IMR-90 (cell line): ENCODE results near the gene TRDMT1. TPM values are rescaled to one million over a fixed set of nuclear protein-coding genes. Genes with fewer than 3 reads are reported as not detected.

Experiments
- ATAC-seq: fragments of 200-7000 bp; cut with Tn5 transposase; 2 replicates; pipeline ENCODE4 v1.9.1; 2020; ENCODE audit warnings: low read depth, mild to moderate bottlenecking, moderate library complexity
- BruUV-seq: library from RNA; stranded (reverse); fragments of 400-500 nt; replicated peaks from 2 replicates; lab custom pipeline; 2021; lab: Mats Ljungman, UMichigan
- CTCF ChIA-PET: fragments of 300-600 bp; formaldehyde crosslinking; extraction: SDS; loops from one replicate; lab custom pipeline; 2021; ENCODE audit warnings: antibody characterized with exemption; lab: Yijun Ruan, JAX
- POLR2A ChIA-PET: fragments of 300-600 bp; sonication (Branson Sonifier 250); formaldehyde crosslinking; loops from one replicate; lab custom pipeline; 2022; ENCODE audit warnings: antibody characterized with exemption; ENCODE audit not compliant: unreplicated experiment; lab: Charles Lee
- DNase-seq: peaks from one replicate; pipeline ENCODE4 v3.0.0; 2013
- H2AFZ ChIP-seq: replicated peaks from 2 replicates; pipeline ENCODE3; 2013; ENCODE audit warnings: low read length, mild to moderate bottlenecking; ENCODE audit not compliant: poor library complexity
- H2AK5ac ChIP-seq: 2 replicates; pipeline ENCODE4 v1.6.1; 2013; ENCODE audit warnings: low read depth, low read length, inconsistent platforms
- H2AK9ac ChIP-seq: replicated peaks from 2 replicates; pipeline ENCODE3; 2013; ENCODE audit warnings: mild to moderate bottlenecking, low read depth, low read length, moderate library complexity; ENCODE audit not compliant: poor library complexity
- H2BK120ac ChIP-seq: 2 replicates; pipeline ENCODE4 v1.6.1; 2013; ENCODE audit warnings: low read depth, low read length, inconsistent platforms
- H2BK15ac ChIP-seq: 3 replicates; pipeline ENCODE4 v1.6.1; 2013; ENCODE audit warnings: low read depth, low read length, inconsistent platforms
- H2BK20ac ChIP-seq: 2 replicates; pipeline ENCODE4 v1.6.1; 2013; ENCODE audit warnings: low read depth, mild to moderate bottlenecking, inconsistent platforms, low read length, moderate library complexity
- H2BK5ac ChIP-seq: 2 replicates; pipeline ENCODE4 v1.6.1; 2013; ENCODE audit warnings: mild to moderate bottlenecking, low read depth, low read length, inconsistent platforms; ENCODE audit not compliant: poor library complexity, severe bottlenecking
- H3K14ac ChIP-seq: replicated peaks from 2 replicates; pipeline ENCODE4 v1.6.1; 2013; ENCODE audit warnings: low read depth, low read length, inconsistent platforms
- H3K18ac ChIP-seq: 2 replicates; pipeline ENCODE4 v1.6.1; 2013; ENCODE audit warnings: low read depth, low read length, control low read depth
- H3K23ac ChIP-seq: 2 replicates; pipeline ENCODE4 v1.6.1; 2013; ENCODE audit warnings: low read depth, low read length, inconsistent platforms
- H3K27ac ChIP-seq: 2 replicates; pipeline ENCODE4 v1.5.1; 2013; ENCODE audit warnings: mild to moderate bottlenecking, control low read depth, low read length; ENCODE audit not compliant: insufficient read depth
- H3K27me3 ChIP-seq: 2 replicates; pipeline ENCODE4 v1.6.1; 2013; ENCODE audit warnings: low read length; ENCODE audit not compliant: control insufficient read depth, insufficient read depth
- H3K36me3 ChIP-seq: 2 replicates; pipeline ENCODE4 v1.6.1; 2013; ENCODE audit warnings: low read length, mixed read lengths; ENCODE audit not compliant: control insufficient read depth, insufficient read depth
- H3K4ac ChIP-seq: 2 replicates; pipeline ENCODE4 v1.6.1; 2013; ENCODE audit warnings: low read depth, low read length, inconsistent platforms
- H3K4me1 ChIP-seq: 2 replicates; pipeline ENCODE4 v1.6.1; 2013; ENCODE audit warnings: low read length, mixed read lengths; ENCODE audit not compliant: control insufficient read depth, insufficient read depth
- H3K4me2 ChIP-seq: 2 replicates; pipeline ENCODE4 v1.6.1; 2013; ENCODE audit warnings: low read depth, mild to moderate bottlenecking, control low read depth, low read length, moderate library complexity
- H3K4me3 ChIP-seq: 2 replicates; pipeline ENCODE4 v1.5.1; 2013; ENCODE audit warnings: low read depth, mild to moderate bottlenecking, control low read depth, low read length, moderate library complexity; ENCODE audit not compliant: insufficient read depth
- H3K56ac ChIP-seq: 2 replicates; pipeline ENCODE4 v1.6.1; 2013; ENCODE audit warnings: low read length, inconsistent platforms; ENCODE audit not compliant: insufficient read depth; ENCODE audit errors: extremely low read depth
- H3K79me1 ChIP-seq, 2 experiments: 2 replicates each; pipeline ENCODE4 v1.6.1; 2013; ENCODE audit warnings: low read length in 2 of 2, inconsistent platforms in 1 of 2, low read depth in 1 of 2
- H3K9ac ChIP-seq: 2 replicates; pipeline ENCODE4 v1.6.1; 2013; ENCODE audit warnings: low read depth, low read length, control low read depth
- H3K9me1 ChIP-seq: 2 replicates; pipeline ENCODE4 v1.6.1; 2013; ENCODE audit warnings: low read length, inconsistent platforms; ENCODE audit not compliant: insufficient read depth
- H3K9me3 ChIP-seq: 2 replicates; pipeline ENCODE4 v1.6.1; 2013; ENCODE audit warnings: low read length; ENCODE audit not compliant: control insufficient read depth, insufficient read depth
- H4K20me1 ChIP-seq: 2 replicates; pipeline ENCODE4 v1.6.1; 2013; ENCODE audit warnings: low read length, inconsistent platforms; ENCODE audit not compliant: insufficient read depth
- H4K5ac ChIP-seq: 2 replicates; pipeline ENCODE4 v1.6.1; 2013; ENCODE audit warnings: mild to moderate bottlenecking, low read depth, low read length, control low read depth
- H4K8ac ChIP-seq, 2 experiments: 2 replicates each; pipeline ENCODE4 v1.6.1; 2013; ENCODE audit warnings: low read depth in 2 of 2, low read length in 2 of 2, control low read depth in 1 of 2, inconsistent platforms in 1 of 2
- H4K91ac ChIP-seq: 2 replicates; pipeline ENCODE4 v1.6.1; 2013; ENCODE audit warnings: low read depth, low read length, inconsistent platforms; ENCODE audit not compliant: insufficient read depth
- BHLHE40 ChIP-seq: fragments of 150-350 bp; IDR thresholded peaks from 2 replicates; pipeline ENCODE4 v1.6.1; 2016; ENCODE audit warnings: mild to moderate bottlenecking, low read depth, low read length
- CHD1 ChIP-seq: IDR thresholded peaks from 2 replicates; pipeline ENCODE4 v1.6.1; 2012; ENCODE audit warnings: low read depth, low read length, improper control_type of control experiment
- FOS ChIP-seq: fragments of 150-350 bp; IDR thresholded peaks from 2 replicates; pipeline ENCODE4 v1.6.1; 2016; ENCODE audit warnings: low read depth, low read length
- MAZ ChIP-seq: IDR thresholded peaks from 2 replicates; pipeline ENCODE4 v1.6.1; 2012; ENCODE audit warnings: low read depth, mild to moderate bottlenecking, low read length, improper control_type of control experiment, moderate library complexity, borderline replicate concordance
- NFE2L2 ChIP-seq: fragments of 150-350 bp; IDR thresholded peaks from 2 replicates; pipeline ENCODE4 v1.6.1; 2016; ENCODE audit warnings: low read depth, mild to moderate bottlenecking, low read length
- POLR2A ChIP-seq: IDR thresholded peaks from 2 replicates; pipeline ENCODE4 v1.6.1; 2012; ENCODE audit warnings: mild to moderate bottlenecking, low read depth, low read length
- RAD21 ChIP-seq: IDR thresholded peaks from 2 replicates; pipeline ENCODE4 v1.6.1; 2012; ENCODE audit warnings: low read length, improper control_type of control experiment
- RCOR1 ChIP-seq: IDR thresholded peaks from 2 replicates; pipeline ENCODE4 v1.6.1; 2012; ENCODE audit warnings: mild to moderate bottlenecking, low read length, improper control_type of control experiment; ENCODE audit not compliant: insufficient replicate concordance
- RFX5 ChIP-seq: IDR thresholded peaks from 2 replicates; pipeline ENCODE4 v1.8.0; 2012; ENCODE audit warnings: low read depth, mild to moderate bottlenecking, low read length, moderate library complexity
- WGBS, 2 experiments: methylation state at CpG; one replicate each; pipeline versions ENCODE4 v1.1.5 to v1.1.7; 2013; ENCODE audit warnings: missing lambda C conversion rate in 2 of 2; ENCODE audit not compliant: insufficient read length in 1 of 2; ENCODE audit errors: extremely low coverage in 2 of 2; 5-methylcytosine and 5-hydroxymethylcytosine counted together
- dilution Hi-C: fragments of 300-500 bp; cut with HindIII; formaldehyde crosslinking; loops from one replicate; pipeline ENCODE4 v1.14.3; 2018; ENCODE audit warnings: low sequenced_read_pairs; ENCODE audit not compliant: unreplicated experiment
- in situ Hi-C: fragments of 300-500 bp; cut with MboI; formaldehyde crosslinking; loops from 3 replicates; pipeline ENCODE4 v1.14.3; 2019; ENCODE audit warnings: low sequenced_read_pairs, inconsistent platforms, mixed read lengths
- intact Hi-C: fragments of 100-400 bp; cut with micrococcal nuclease; formaldehyde crosslinking; loops from 2 replicates; pipeline ENCODE4 v1.10.0; 2022
- polyA plus RNA-seq, 3 experiments: library from polyadenylated mRNA; depleted of rRNA; stranded (reverse); fragments of >200 nt; gene quantifications; 2 replicates each; pipeline ENCODE4 v1.2.3, GENCODE V29; 2012; ENCODE audit warnings: low replicate concordance in 1 of 3
- total RNA-seq: library from RNA; depleted of rRNA; stranded (reverse); fragments of >200 nt; gene quantifications from 2 replicates; pipeline ENCODE4 v1.2.3, GENCODE V29; 2012
- TF ChIP-seq, protein P1 (sequence below): fragments of 150-350 bp; IDR thresholded peaks from 2 replicates; pipeline ENCODE4 v1.6.1; 2016; ENCODE audit warnings: low read depth, mild to moderate bottlenecking, low read length, moderate library complexity, borderline replicate concordance

The TRDMT1 gene
- total and polyA plus RNA-seq, 2 of the 4 experiments (the other 2 are of a cell fraction) = 2.1 to 4.7 TPM

DNA sequence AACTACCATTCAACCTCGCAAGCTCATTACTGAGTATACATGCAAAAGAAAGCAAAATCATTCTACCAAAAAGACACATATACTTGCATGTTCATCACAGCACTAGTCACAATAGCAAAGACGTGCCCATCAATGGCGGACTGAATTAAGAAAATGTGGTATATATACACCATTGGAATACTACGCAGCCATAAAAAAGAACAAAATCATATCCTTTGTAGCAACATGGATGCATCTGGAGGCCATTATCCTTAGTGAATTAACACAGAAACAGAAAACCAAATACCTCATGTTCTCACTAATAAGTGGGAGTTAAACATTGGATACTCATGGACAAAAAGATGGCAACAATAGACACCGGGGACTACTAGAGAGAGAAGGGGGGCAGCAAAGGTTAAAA, 6.4 kb downstream of the TRDMT1 start:
- POLR2A ChIA-PET = no interaction called here

More for the DNA sequence above, 6.4 kb downstream of the TRDMT1 start:
- Histone ChIP-seq H3K79me1 (peaks cover 19 to 35% of the 10 kb centered on the region in 2 experiments), H3K9me1 (0 out of 2 replicates have a peak, but pooled peaks cover 4% of the 10 kb centered on the region), H3K18ac (no peak overlapping the region), H3K27ac (no peak overlapping the region), H2BK15ac (no peak overlapping the region), H3K27me3 (no peaks in the 10 kb centered on the region), H2BK120ac (no peak overlapping the region), H3K9ac (no peak overlapping the region), H3K9me3 (no peaks in the 10 kb centered on the region), H3K4me1 (peaks cover 4% of the 10 kb centered on the region; the same call in 1 of the 2 replicates), H4K20me1 (no peaks in the 10 kb centered on the region), H3K23ac (no peak overlapping the region), H2AK9ac (no peak overlapping the region), H3K4me2 (no peak overlapping the region), H3K4me3 (no peak overlapping the region), H4K5ac (no peak overlapping the region), H4K8ac (no peak overlapping the region), H2AK5ac (no peak overlapping the region), H3K36me3 (no peaks in the 10 kb centered on the region), H2BK5ac (no peak overlapping the region), H3K56ac (no peak overlapping the region), H4K91ac (no peak overlapping the region), H3K14ac (no peak overlapping the region), H3K4ac (no peak overlapping the region), H2AFZ (no peak overlapping the region), H2BK20ac (no peak overlapping the region)
- WGBS, 2 experiments = no CpG with 5 or more reads among the region's 5 CpGs
- dilution Hi-C loops (no loop called here), intact Hi-C loops (no loop called here), in situ Hi-C loops (no loop called here)
- ATAC-seq = no peak
- no peak for DNase-seq
- CTCF ChIA-PET = no interaction called here
- no TSS peak for BruUV-seq
- TF ChIP-seq RAD21 (no peak), BHLHE40 (no peak), RFX5 (no peak), NFE2L2 (no peak), FOS (no peak), RCOR1 (no peak), CHD1 (no peak), MAZ (no peak), POLR2A (no peak)
- TF ChIP-seq, protein P1, sequence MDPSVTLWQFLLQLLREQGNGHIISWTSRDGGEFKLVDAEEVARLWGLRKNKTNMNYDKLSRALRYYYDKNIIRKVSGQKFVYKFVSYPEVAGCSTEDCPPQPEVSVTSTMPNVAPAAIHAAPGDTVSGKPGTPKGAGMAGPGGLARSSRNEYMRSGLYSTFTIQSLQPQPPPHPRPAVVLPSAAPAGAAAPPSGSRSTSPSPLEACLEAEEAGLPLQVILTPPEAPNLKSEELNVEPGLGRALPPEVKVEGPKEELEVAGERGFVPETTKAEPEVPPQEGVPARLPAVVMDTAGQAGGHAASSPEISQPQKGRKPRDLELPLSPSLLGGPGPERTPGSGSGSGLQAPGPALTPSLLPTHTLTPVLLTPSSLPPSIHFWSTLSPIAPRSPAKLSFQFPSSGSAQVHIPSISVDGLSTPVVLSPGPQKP = no peak
